Left ventricle myocardium superior (tissue), 1 donor: ENCODE measurements around the gene NOTCH4. TPM values are rescaled to one million over a fixed set of nuclear protein-coding genes. Genes with fewer than 3 reads are reported as not detected.
"Not testable (repeated sequence)": the region's sequence is repeated elsewhere in the genome, so short reads cannot be mapped to it uniquely, and the experiment has no call there.

Experiments used
- ATAC-seq: fragments of 200-7000 bp; cut with Tn5 transposase; one replicate; pipeline ENCODE4 v1.9.1; 2020; ENCODE audit warnings: mild to moderate bottlenecking, moderate library complexity
- DNase-seq: peaks from one replicate; pipeline ENCODE4 v3.0.0-alpha.2; 2020
- intact Hi-C: fragments of 100-400 bp; cut with micrococcal nuclease; formaldehyde crosslinking; loops from one replicate; pipeline ENCODE4 v1.11.0; 2022
- long read RNA-seq: library from polyadenylated mRNA; unstranded; transcript quantifications from one replicate; pipeline ENCODE4 v2.0.0, GENCODE V29; 2021
- total RNA-seq: library from RNA; stranded (reverse); fragmentation: NEBNext Ultra II Directional; extraction: Animal tissue kit (Norgen Biotek cat#: 25700); gene quantifications from one replicate; pipeline ENCODE4 v1.2.1, GENCODE V29; 2021
- donor health status: DM: no; HTN: yes; CAD: no; lungs with severe emphysema.

The NOTCH4 gene
- 22.5 TPM for total RNA-seq
- long read RNA-seq, partial matches to known transcripts: 14 of 39 reads
- long read RNA-seq, other reads (novel, unspliced or antisense): 21 of 39 reads

DNA sequence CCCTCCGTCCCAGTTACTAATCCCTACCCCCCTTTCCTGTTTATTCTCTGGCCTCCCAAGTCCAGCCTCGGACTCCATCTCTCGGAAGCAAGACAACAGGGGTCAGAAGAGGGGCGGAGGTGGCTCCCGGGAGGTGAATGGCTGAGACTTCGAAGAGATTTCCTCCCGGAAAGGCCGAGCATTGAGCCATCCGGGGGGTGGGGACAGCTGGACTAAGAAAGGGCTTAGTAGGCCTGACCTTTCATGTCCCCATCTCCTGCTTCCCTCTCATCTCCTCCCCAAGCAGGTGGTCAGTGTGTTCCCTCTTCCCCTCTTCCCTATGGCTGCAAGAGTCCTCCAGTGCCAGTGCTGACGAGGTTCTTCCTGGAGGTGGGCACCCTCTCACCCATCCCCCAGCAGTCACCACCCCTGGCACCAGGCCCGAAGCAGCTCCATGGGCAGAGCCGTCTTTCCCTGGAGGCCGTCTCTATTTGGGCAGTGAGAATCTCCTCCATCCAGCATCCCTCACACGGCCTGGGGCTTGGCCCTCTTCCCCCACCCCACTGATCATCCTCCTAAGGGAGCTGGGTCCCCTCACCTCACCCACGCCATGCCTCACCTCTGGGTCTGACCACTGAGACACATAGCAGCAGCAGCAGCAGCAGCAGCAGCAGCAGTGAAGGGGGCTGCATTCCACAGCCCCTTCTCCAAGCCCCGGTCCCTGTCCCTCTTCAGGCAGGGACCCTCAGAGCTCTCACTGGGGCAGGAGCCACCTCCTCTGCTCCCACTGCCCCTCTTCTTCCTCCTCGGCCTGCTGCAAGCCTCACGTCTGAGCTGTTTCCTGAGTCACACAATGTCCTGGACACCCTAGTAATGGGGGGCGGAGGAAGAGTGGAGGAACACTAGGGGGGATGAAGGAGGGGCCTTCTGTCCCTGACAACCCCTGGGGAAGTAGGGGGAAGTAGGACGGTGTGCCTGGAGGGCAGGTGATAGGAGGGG is at the start of gene NOTCH4:
TSS of gene NOTCH4 (minus strand) at position 810 of the 978 bp plus-strand sequence. CDS start at position 671, 139 bp downstream.
- ATAC-seq (peak; percentile 78), DNase-seq (no peak)
- intact Hi-C loops: no loop called here

DNA sequence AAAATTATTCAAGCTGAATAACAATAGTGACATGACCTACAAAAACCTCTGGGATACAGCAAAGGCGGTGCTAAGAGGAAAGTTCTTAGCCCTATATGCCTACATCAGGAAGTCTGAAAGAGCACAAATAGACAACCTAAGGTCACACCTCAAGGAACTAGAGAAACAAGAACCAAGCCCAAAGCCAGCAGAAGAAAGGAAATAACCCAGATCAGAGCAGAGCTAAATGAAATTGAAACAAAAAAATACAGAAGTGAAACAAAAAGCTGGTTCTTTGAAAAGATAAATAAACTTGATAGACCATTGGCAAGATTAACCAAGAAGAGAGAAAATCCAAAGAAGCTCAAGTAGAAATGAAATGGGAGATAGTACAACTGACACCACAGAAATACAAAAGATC is 47.6 kb upstream of the NOTCH4 start:
- intact Hi-C loops: no loop called here
- DNase-seq (no peak), ATAC-seq (no peak)

DNA sequence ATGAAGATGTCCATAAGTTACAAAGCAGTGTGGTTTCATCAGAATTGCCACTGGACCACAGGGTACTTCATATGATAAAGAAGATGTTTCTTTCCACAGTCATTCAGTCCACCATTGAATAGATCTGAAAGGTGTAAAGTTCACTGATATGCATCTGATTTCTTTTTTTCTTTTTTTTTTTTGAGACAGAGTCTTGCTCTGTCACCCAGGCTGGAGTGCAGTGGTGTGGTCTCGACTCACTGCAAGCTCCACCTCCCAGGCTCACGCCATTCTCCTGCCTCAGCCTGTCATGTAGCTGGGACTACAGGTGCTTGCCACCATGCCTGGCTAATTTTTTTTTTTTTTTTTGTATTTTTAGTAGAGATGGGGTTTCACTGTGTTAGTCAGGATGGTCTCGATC is 44.6 kb upstream of the NOTCH4 start:
- intact Hi-C loops, DNase-seq, ATAC-seq: not testable (repeated sequence)

DNA sequence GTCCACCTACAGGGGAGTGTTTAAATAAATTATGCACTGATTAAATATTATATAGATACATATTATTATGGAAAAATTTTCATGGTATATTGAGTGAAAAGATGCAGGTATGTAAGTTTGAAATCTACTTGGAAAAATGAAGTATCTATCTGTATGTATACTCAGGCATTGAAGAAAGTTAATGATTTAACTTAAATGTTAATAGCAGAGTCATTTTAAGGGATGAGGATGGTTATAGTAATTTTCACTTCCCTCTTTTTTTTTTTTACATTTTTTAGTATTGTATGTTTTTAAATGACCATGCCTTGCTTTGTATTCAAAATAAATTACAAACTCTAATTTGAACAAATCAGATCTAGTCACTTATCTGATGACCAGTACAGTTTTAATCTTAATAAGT is 43.2 kb upstream of the NOTCH4 start:
- DNase-seq: no peak
- intact Hi-C loops: no loop called here
- ATAC-seq: no peak

DNA sequence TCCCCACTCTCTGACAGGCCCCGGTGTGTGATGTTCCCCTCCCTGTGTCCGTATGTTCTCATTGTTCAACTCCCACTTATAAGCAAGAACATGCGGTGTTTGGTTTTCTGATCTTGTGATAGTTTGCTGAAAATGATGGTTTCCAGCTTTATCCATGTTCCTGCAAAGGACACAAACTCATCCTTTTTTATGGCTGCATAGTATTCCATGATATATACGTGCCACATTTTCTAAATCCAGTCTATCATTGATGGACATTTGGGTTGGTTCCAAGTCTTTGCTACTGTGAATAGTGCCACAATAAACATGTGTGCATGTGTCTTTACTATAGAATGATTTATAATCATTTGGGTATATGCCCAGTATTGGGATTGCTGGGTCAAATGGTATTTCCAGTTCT is 33.4 kb upstream of the NOTCH4 start:
- intact Hi-C loops, ATAC-seq, DNase-seq: not testable (repeated sequence)

DNA sequence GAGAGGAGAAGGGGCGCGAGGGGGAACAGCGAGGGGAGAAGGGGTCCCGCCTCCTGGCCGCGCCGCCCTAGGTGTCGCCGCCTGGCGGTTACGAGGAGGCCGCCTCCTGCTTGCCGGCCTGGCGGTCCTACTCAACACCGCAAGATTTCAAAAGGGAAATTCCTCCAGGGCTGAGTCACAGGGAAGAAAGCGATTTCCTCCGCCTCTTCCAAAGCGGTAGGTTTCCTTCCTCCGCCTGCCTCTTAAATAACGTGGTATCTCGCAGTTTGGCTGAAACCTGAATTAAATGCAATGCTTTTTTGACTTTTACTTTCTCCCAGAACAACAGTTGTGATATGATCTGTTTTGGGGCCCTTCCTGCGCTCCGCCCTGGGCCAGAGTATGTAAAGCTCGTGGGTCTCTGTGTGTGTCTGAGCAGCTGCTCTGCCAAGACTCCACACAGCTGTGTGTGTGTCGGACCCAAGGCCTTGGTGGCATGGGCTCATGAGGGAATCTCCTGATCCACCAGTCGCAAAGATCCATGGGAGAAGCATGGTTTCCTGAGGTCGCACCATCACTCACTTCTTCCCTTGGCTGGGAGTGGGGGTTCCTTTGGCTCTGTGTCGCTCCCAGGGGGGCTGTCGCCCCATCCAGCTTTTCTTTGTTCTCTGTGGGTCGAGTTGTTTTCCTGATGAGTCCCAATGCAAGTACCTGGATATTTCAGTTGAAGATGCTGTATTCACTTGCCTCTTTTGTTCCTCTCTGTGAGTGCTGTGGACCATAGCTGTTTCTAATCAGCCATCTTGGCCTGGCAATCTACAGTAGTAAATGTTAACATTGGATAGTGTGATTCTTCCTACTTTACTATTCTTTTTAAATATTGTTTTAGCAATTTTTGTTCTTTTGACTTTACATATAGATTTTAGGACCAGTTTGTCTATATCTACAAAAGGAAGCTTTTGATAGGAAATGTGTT is 31.6 kb upstream of the NOTCH4 start:
- intact Hi-C loops: no loop called here
- DNase-seq: peak; percentile 76
- ATAC-seq: peak; percentile 98

DNA sequence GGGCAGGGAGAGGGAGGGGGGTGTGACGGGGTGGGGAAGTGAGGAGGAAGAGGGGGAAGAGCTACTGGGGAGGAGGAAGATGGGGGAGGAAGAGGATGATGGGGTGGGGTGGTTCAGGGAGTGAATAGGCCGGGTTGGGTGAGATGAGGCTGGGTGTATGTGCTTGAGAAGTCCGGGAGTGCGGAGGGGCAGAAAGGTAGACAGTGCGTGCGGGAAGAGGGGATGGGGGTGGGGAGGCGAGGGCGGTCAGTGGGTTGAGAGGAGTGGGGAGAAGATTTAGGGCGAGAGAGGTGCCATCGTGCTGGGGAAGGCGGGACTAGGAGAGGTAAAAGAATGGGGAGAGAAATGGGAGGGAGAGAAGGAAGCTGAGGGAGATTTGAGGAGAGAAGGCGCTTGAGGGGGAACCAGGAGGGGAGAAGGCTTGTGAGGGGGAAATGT is 30.9 kb upstream of the NOTCH4 start:
- intact Hi-C loops: no loop called here
- peak; percentile 57 for ATAC-seq
- DNase-seq: no peak

DNA sequence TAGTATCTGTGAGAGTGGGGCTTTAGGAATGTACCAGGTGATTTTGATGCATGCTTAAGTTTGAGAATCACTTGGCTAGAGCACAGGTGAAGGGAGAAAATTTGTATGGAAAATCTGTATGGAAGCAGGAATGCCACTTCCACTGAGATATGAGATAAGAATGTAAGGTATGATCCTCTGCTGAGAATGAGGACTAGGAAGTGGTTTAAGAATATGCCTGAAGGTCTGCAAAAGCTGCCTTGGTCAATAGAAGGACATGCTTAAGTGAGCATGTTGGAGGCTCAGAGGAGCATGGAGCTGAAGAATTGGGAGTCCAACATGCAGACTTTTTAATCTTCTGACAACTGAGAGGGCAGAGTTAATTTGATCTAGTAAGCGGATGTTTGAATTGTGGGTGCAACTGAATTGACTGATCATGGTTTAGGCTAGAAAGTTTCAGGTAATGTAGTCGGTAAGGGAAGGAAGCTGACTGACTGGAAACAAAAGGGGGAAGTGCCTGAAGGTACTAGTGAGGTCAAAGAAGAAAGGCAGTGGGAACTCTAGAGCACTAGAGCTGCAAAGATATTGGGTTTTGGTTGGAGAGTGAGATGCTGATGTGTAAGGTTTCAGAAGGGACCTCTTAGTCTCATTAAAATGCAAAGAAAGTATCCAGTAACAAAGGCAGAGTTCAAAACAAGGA is 28.6 kb upstream of the NOTCH4 start:
- DNase-seq (no peak), ATAC-seq (no peak)
- intact Hi-C loops: no loop called here

DNA sequence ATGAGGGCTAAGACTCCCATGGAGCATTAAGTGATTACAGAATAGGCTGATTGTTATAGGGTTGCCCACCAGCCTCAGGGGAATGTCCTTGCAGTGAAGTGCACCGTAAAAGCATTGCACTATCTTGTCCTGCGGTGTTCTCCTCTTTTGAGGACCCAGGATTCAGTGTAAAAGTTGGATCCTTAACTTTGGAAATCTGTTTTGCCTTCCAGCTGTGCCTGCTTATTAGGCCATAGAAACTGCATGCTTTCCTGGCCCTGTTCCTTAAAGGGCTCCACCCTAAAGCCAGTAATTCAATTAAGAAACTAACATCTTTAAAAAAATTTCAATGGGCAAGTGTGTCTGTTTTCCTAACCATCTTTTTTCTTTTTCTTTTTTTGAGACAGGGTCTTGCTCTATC is 25.4 kb upstream of the NOTCH4 start:
- DNase-seq: no peak
- ATAC-seq: no peak
- intact Hi-C loops: loop anchor here (10.0 kb wide), 1 partner anchor 166 kb away; no protein-coding TSS in a partner anchor

DNA sequence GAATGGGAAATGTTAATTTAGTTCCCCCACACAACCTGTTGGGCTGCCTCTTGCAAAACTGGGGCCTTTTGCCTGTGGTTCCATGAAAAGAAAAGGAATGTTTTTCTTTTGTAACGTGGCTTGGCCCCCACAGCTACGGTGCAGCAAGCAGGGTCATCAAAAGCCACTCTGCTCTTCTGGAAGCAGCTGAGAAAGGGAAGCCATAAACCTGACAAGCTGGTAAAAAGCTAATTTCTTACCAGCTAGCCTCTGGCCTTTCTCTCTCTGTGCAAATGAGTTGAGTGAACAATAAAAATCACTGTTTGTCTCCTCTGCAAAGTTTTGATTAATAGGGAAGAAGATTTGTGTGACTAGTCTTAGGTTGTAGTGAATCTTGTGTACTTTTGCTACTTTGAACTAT is 23.5 kb upstream of the NOTCH4 start:
- no peak for DNase-seq
- no peak for ATAC-seq
- intact Hi-C loops: loop anchor here (10.0 kb wide), 1 partner anchor 167 kb away; no protein-coding TSS in a partner anchor

DNA sequence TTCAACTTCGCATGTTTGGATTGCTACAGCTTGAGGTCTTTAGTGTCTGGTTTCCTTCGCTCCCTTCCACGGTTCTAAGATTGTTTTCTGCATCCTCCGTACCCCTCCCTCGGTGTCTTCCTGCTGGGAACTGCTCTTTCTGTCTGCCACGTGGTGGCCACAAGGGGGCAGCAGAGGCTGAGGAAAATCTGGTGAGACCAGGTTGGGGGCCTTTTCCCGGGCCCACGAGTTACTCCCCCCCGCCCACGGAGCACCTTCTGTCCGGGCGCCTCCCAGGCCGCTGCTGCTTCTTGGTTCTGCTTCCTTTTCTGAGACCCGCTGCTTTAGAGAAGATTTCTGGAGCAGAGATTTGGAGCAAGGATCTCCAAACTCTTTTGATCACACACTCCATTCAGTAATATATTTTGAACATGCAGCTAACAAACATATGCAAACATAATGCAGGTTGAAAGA is 21.1 kb upstream of the NOTCH4 start:
- DNase-seq: peak; percentile 86
- intact Hi-C loops: loop anchor here (10.0 kb wide), 1 partner anchor 170 kb away; no protein-coding TSS in a partner anchor
- ATAC-seq: peak; percentile 95

DNA sequence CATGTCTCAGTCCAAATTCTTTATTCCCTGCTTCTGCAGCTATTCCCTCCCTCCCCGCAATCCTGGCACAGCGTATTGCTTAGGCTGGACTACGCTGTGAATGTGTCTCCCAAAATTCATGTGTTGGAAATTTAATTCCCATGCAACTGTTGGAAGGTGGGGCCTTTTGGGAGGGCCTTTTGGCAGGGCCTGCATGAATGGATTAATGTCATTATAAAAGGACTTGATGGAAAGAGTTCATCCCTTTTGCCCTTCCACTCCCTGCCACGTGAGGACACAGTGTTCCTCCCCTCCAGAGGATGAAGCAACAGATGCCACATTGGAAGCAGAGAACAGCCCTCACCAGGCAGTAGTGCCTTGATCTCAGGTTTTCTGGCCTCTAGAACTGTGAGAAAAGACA is 20.4 kb upstream of the NOTCH4 start:
- intact Hi-C loops: loop anchor here (10.0 kb wide), 1 partner anchor 171 kb away; no protein-coding TSS in a partner anchor
- DNase-seq (no peak), ATAC-seq (peak; percentile 62)

DNA sequence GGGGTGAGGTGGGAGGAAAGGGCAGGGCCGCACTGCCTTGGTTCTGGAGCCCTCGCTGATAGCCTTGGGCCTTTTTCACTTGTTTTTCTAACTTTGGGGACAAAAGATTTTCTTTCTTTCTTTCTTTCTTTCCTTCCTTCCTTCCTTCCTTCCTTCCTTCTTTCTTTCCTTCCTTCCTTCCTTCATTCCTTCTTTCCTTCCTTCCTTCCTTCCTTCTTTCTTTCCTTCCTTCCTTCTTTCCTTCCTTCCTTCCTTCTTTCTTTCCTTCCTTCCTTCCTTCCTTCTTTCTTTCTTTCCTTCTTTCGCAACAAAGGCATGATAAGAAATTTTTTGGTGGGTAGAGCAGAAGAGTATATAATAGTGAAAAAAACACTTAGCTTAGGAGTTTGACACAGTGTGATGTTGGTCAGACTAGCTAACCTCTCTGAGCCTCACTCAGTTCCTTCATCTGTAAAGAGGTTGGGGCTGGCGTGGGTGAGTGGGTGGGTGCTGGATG is 18.5 kb upstream of the NOTCH4 start:
- intact Hi-C loops: loop anchor here (10.0 kb wide), 1 partner anchor 172 kb away; no protein-coding TSS in a partner anchor
- not testable (repeated sequence) for DNase-seq, ATAC-seq

DNA sequence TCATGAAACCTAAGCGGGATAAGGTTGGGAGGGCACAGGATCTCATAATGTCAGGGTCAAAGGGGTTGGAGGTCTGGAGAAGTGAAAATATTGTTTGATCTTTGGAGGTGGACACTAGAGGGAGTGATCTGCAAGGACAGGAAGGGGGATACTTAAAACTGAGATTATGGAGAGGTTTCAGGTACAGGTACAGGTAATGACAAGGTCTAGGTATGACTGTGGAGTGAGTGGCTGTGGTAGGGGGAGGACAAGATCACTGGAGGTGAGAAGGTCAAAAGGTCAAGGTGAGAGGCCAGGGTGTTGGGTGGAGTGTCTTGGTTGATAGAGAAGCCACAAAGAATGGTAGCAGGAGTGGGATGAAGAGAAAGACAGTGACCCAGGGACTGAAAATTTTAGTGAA is 16.8 kb upstream of the NOTCH4 start:
- intact Hi-C loops: loop anchor here (10.0 kb wide), 1 partner anchor 174 kb away; no protein-coding TSS in a partner anchor
- ATAC-seq (no peak), DNase-seq (no peak)

DNA sequence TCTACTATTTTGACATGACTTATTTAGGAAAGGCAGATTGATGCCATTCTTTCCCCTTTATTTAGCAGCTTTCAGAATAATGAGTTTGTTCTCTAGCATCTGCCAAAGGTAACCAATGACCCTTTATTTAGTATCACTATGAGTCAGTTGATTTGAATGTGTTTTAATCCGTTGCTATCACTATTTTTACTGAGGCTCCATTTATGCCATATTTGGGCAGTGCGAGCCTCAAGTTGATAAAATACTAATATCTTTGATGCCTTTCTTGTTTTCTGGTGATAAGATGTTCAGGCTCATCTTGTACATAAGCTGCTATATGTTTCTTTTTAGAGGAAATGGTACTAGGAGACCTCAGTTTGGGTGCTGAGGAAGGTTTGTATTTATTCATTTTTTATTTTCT is 15.6 kb upstream of the NOTCH4 start:
- ATAC-seq (no peak), DNase-seq (no peak)
- intact Hi-C loops: no loop called here

DNA sequence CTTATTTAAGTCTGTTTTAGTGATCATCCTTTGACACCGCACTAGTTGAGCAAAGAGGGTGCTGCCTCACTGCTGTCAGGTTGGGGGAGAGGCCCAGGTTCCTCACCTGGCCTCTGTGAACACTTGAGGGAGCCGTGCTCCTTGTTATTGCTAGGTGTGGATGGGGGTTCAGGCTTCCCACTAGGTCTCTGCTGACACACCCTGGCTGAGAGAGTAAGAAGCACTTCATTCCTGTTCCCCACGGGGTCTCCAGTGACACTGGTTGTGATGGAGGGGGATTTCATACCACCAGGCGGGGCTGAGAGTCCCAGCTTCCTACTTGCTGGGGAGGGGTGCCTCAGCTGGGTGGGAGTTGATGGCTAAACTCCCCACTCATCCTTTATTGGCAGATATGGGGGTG is 11.1 kb upstream of the NOTCH4 start:
- intact Hi-C loops: no loop called here
- ATAC-seq (peak; percentile 45), DNase-seq (no peak)

DNA sequence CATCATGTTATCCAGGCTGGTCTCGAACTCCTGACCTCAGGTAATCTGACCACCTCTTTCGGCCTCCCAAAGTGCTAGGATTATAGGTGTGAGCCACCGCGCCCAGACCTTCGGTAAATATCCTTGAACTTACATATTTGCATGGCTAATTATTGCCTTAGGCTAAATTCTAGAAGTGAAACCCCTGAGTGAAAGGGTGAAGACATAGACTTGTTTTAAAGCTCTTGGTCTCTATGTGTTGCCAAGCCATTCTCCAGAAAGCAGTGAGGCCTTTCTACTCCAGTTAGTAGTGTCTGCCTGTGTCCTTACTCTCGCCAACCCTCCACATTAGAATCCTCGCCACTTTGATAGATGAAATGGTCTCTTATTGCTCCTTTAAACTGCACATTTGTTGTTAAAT is 2.6 kb upstream of the NOTCH4 start:
- intact Hi-C loops: no loop called here
- DNase-seq (no peak), ATAC-seq (no peak)

DNA sequence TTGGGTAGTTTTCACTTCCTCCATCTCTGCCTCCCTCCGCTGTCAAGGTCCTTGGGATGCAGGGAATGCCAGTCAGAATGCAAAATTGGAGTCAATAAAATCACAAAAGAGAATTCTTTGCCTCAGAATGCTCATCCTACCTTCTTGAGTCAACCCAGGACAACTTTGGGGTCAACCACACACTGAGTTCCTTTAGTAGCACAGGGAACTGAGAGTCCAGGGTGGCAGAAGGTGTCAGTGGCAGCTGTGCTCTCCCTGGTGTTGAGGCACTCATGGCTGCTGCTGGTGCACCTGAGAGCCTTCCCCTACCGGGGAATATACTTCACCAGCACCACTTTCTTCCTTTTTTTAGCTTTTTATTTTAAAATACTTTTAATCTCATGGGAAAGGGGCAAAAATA is 829 bp upstream of the NOTCH4 start:
- intact Hi-C loops: no loop called here
- ATAC-seq (no peak), DNase-seq (no peak)
